HepG2 (cell line): ENCODE results near the gene METTL1. TPM values are rescaled to one million over a fixed set of nuclear protein-coding genes. Genes with fewer than 3 reads are reported as not detected.

Experiments
- ARHGAP35 ChIP-seq: sonication (generic); formaldehyde crosslinking; IDR thresholded peaks from 2 replicates; pipeline ENCODE4 v1.9.0; 2022; ENCODE audit warnings: mild to moderate bottlenecking, inconsistent platforms, moderate library complexity, missing genetic modification reagents, borderline replicate concordance
- ARID5B ChIP-seq: IDR thresholded peaks from 2 replicates; pipeline ENCODE4 v1.4.0; 2020; ENCODE audit warnings: mild to moderate bottlenecking, missing genetic modification reagents
- HDAC2 ChIP-seq: sonication (generic); formaldehyde crosslinking; IDR thresholded peaks from 2 replicates; pipeline ENCODE4 v1.4.0; 2020; ENCODE audit warnings: missing genetic modification reagents
- HNRNPLL ChIP-seq: fragments of 200-400 bp; formaldehyde crosslinking; IDR thresholded peaks from 2 replicates; pipeline ENCODE4 v1.6.1; 2017; ENCODE audit warnings: mild to moderate bottlenecking, low read depth, low read length; ENCODE audit not compliant: poor library complexity, severe bottlenecking
- KDM2A ChIP-seq: sonication (generic); formaldehyde crosslinking; IDR thresholded peaks from 2 replicates; pipeline ENCODE4 v1.4.0; 2020; ENCODE audit warnings: low read depth, missing genetic modification reagents, borderline replicate concordance
- MXD1 ChIP-seq: sonication (generic); formaldehyde crosslinking; IDR thresholded peaks from 2 replicates; pipeline ENCODE4 v1.4.0; 2020; ENCODE audit warnings: mild to moderate bottlenecking, missing genetic modification reagents
- ZBTB20 ChIP-seq: sonication (generic); formaldehyde crosslinking; IDR thresholded peaks from 2 replicates; pipeline ENCODE4 v1.8.1; 2023; ENCODE audit warnings: missing genetic modification reagents, low read depth, mild to moderate bottlenecking, borderline replicate concordance
- ZFYVE20 ChIP-seq: sonication (generic); formaldehyde crosslinking; IDR thresholded peaks from 2 replicates; pipeline ENCODE4 v1.8.0; 2023; ENCODE audit warnings: low read depth, mild to moderate bottlenecking, moderate library complexity, missing genetic modification reagents, borderline replicate concordance
- ZNF407 ChIP-seq: sonication (generic); formaldehyde crosslinking; IDR thresholded peaks from one replicate; pipeline ENCODE4 v1.5.1; 2020; ENCODE audit warnings: mild to moderate bottlenecking, missing genetic modification reagents; ENCODE audit errors: not compliant biosample characterization
- ZNF512 ChIP-seq: sonication (generic); formaldehyde crosslinking; IDR thresholded peaks from 2 replicates; pipeline ENCODE4 v1.4.0; 2020; ENCODE audit warnings: mild to moderate bottlenecking, missing genetic modification reagents
- ZNF619 ChIP-seq: sonication (generic); formaldehyde crosslinking; IDR thresholded peaks from 2 replicates; pipeline ENCODE4 v1.4.0; 2020; ENCODE audit warnings: mild to moderate bottlenecking, missing genetic modification reagents
- polyA plus RNA-seq, 8 experiments: library from polyadenylated mRNA; depleted of rRNA in 3 of 8; stranded (reverse) in 7 of 8; unstranded in 1 of 8; fragments of >200 nt; fragmentation: Illumina TruSeq in 4 of 8; extraction: Trizol in 4 of 8; gene quantifications; 2 replicates each; pipeline versions ENCODE4 v1.2.1 to v1.2.3, GENCODE V29; 2011 to 2016; ENCODE audit warnings: low read depth in 4 of 8, missing spikeins in 1 of 8, mixed read lengths in 1 of 8; ENCODE audit not compliant: insufficient read depth in 1 of 8
- total RNA-seq, 5 experiments: library from RNA; depleted of rRNA; stranded (reverse); fragments of >200 nt; fragmentation: Illumina TruSeq; extraction: Trizol; gene quantifications; 2 replicates each; pipeline ENCODE4 v1.2.3, GENCODE V29; 2016; ENCODE audit warnings: low read depth in 1 of 5

METTL1 gene
- total and polyA plus RNA-seq, 2 of the 13 experiments (the other 11 are each of a cell fraction or from before 2014, with no cell fraction given), result 34.7 to 36.9 TPM

- TF ChIP-seq ZNF619 (CRISPR knock-in tag) (0 out of 2 replicates have a peak, but pooled peaks have one; percentile 71), ZNF407 (no peak), ZNF512 (CRISPR knock-in tag) (no peak), HDAC2 (CRISPR knock-in tag) (0 out of 2 replicates have a peak, but pooled peaks have one; percentile 12), MXD1 (0 out of 2 replicates have a peak, but pooled peaks have one; percentile 48), HNRNPLL (peak; percentile 97), ZFYVE20 (CRISPR knock-in tag) (no peak), ZBTB20 (CRISPR knock-in tag) (no peak; the same call in 1 of the 2 replicates), ARHGAP35 (no peak), KDM2A (CRISPR knock-in tag) (peak; percentile 76), ARID5B (CRISPR knock-in tag) (no peak)
Observed at GRCh38 chr12:57726151-57726883, 45.6 kb downstream of the METTL1 start (continued).
